SK-N-SH (cell line): ENCODE measurements around the gene CTDP1.

Source experiments
- CTCF ChIP-seq: fragments of 200-600 bp; sonication (generic); IDR thresholded peaks from 2 replicates; pipeline ENCODE4 v1.6.1; 2017; ENCODE audit warnings: antibody characterized with exemption, mild to moderate bottlenecking, moderate library complexity
- MAX ChIP-seq: IDR thresholded peaks from 2 replicates; pipeline ENCODE4 v1.4.0; 2012; ENCODE audit warnings: low read depth
- POLR2AphosphoS5 ChIP-seq: IDR thresholded peaks from 2 replicates; pipeline ENCODE4 v1.6.1; 2012; ENCODE audit warnings: low read depth, low read length
- RCOR1 ChIP-seq: fragments of 150-350 bp; IDR thresholded peaks from 2 replicates; pipeline ENCODE4 v1.6.1; 2017; ENCODE audit warnings: antibody characterized with exemption, low read length
- TAF1 ChIP-seq: IDR thresholded peaks from 2 replicates; pipeline ENCODE4 v1.6.1; 2012; ENCODE audit warnings: low read depth, mild to moderate bottlenecking, low read length, moderate library complexity, borderline replicate concordance
- YY1 ChIP-seq: IDR thresholded peaks from 2 replicates; pipeline ENCODE4 v1.4.0; 2012; ENCODE audit warnings: low read depth, mild to moderate bottlenecking

- TF ChIP-seq MAX, result no peak
- TF ChIP-seq CTCF, result no peak
- TF ChIP-seq TAF1, result no peak
- no peak for TF ChIP-seq YY1
- no peak for TF ChIP-seq POLR2AphosphoS5
- TF ChIP-seq RCOR1, result no peak
Measured at GRCh38 chr18:79631761-79632446, 47.7 kb upstream of the CTDP1 start.
